HL-60 (cell line): ENCODE results near the gene BLOC1S1.

ENCODE experiments used
- DNase-seq, 2 experiments: peaks; one replicate each; pipeline ENCODE4 v3.0.0-alpha.2; 2010 to 2020; ENCODE audit warnings: low read depth in 1 of 2, low spot score in 1 of 2
- H3K27ac ChIP-seq: fragments of 250-450 bp; sonication (Bioruptor Pico); replicated peaks from 2 replicates; pipeline ENCODE4 v1.5.1; 2020; ENCODE audit warnings: mild to moderate bottlenecking, moderate library complexity
- H3K27me3 ChIP-seq: fragments of 250-450 bp; sonication (Bioruptor Pico); 2 replicates; pipeline ENCODE4 v1.5.1; 2021; ENCODE audit warnings: mild to moderate bottlenecking, moderate library complexity; ENCODE audit not compliant: insufficient read depth, poor library complexity, severe bottlenecking
- H3K4me3 ChIP-seq: replicated peaks from 2 replicates; pipeline ENCODE4 v1.5.1; 2011; ENCODE audit warnings: mild to moderate bottlenecking, control low read depth, low read length; ENCODE audit not compliant: insufficient read depth
- CTCF ChIP-seq: IDR thresholded peaks from one replicate; pipeline ENCODE4 v1.5.1; 2011; ENCODE audit warnings: low read length, control low read depth, inconsistent platforms; ENCODE audit not compliant: insufficient read depth
- GABPA ChIP-seq: IDR thresholded peaks from 2 replicates; pipeline ENCODE4 v1.6.1; 2012; ENCODE audit warnings: low read depth
- POLR2AphosphoS5 ChIP-seq: IDR thresholded peaks from 2 replicates; pipeline ENCODE4 v1.6.1; 2012; ENCODE audit warnings: low read depth
- REST ChIP-seq: IDR thresholded peaks from 2 replicates; pipeline ENCODE4 v1.6.1; 2012; ENCODE audit warnings: low read depth; ENCODE audit not compliant: insufficient replicate concordance
- SPI1 ChIP-seq: IDR thresholded peaks from 2 replicates; pipeline ENCODE4 v1.6.1; 2012; ENCODE audit warnings: low read depth, mild to moderate bottlenecking, borderline replicate concordance

Gene BLOC1S1

GRCh38 chr12:55703901-55704761, 11.7 kb upstream of the BLOC1S1 start:
- Histone ChIP-seq H3K27me3 (peaks cover 8% of the 10 kb centered on the region), H3K4me3 (no peak overlapping the region), H3K27ac (no peak overlapping the region)
- TF ChIP-seq SPI1 (no peak), CTCF (no peak), GABPA (no peak), POLR2AphosphoS5 (no peak), REST (no peak)
- no peak for DNase-seq

- Histone ChIP-seq H3K27me3 (peaks cover 8% of the 10 kb centered on the region), H3K27ac (no peak overlapping the region), H3K4me3 (no peak overlapping the region)
- DNase-seq: no peak
- TF ChIP-seq SPI1 (no peak), GABPA (no peak), REST (no peak), POLR2AphosphoS5 (no peak), CTCF (no peak)
Observed at GRCh38 chr12:55704824-55705718, 10.8 kb upstream of the BLOC1S1 start.

- DNase-seq: no peak
- Histone ChIP-seq H3K27ac (no peak overlapping the region), H3K27me3 (peaks cover 8% of the 10 kb centered on the region), H3K4me3 (no peak overlapping the region)
- TF ChIP-seq GABPA (no peak), CTCF (peak; percentile 3), SPI1 (no peak), POLR2AphosphoS5 (no peak), REST (no peak)
Observed at GRCh38 chr12:55705782-55706402, 10.0 kb upstream of the BLOC1S1 start.
